ACC112 (cell line): ENCODE measurements around the gene ITGAL.

Experiments
- H2AFZ ChIP-seq: fragments of 200-600 bp; sonication (generic); one replicate; pipeline ENCODE4 v1.6.0; 2017; ENCODE audit warnings: antibody characterized with exemption, low read length; ENCODE audit not compliant: unreplicated experiment
- H3K27ac ChIP-seq: fragments of 200-600 bp; sonication (generic); 2 replicates; pipeline ENCODE4 v1.5.1; 2014; ENCODE audit warnings: low read depth, mild to moderate bottlenecking, antibody characterized with exemption, low read length, moderate library complexity
- H3K27me3 ChIP-seq: fragments of 200-600 bp; sonication (generic); 2 replicates; pipeline ENCODE4 v1.6.1; 2014; ENCODE audit warnings: mild to moderate bottlenecking, antibody characterized with exemption, low read length, moderate library complexity, mixed read lengths; ENCODE audit not compliant: insufficient read depth
- H3K36me3 ChIP-seq: fragments of 200-600 bp; sonication (generic); 2 replicates; pipeline ENCODE4 v1.6.1; 2016; ENCODE audit warnings: mild to moderate bottlenecking, antibody characterized with exemption, low read length, moderate library complexity, mixed read lengths; ENCODE audit not compliant: insufficient read depth
- H3K4me1 ChIP-seq: fragments of 200-600 bp; sonication (generic); one replicate; pipeline ENCODE4 v1.6.1; 2016; ENCODE audit warnings: low read length, mixed read lengths; ENCODE audit not compliant: insufficient read depth, unreplicated experiment, control insufficient read depth
- H3K4me3 ChIP-seq: fragments of 200-600 bp; sonication (generic); 2 replicates; pipeline ENCODE4 v1.5.1; 2014; ENCODE audit warnings: mild to moderate bottlenecking, low read depth, low read length
- H3K79me2 ChIP-seq: fragments of 200-600 bp; sonication (generic); one replicate; pipeline ENCODE4 v1.6.0; 2016; ENCODE audit warnings: low read length; ENCODE audit not compliant: control insufficient read depth, unreplicated experiment, insufficient read depth

Gene ITGAL

GRCh38 chr16:30569746-30570635, 97.4 kb downstream of the ITGAL start:
- Histone ChIP-seq H3K27ac (no peak overlapping the region), H3K79me2 (no peaks in the 10 kb centered on the region), H3K36me3 (no peaks in the 10 kb centered on the region), H3K27me3 (no peaks in the 10 kb centered on the region), H3K4me1 (peaks cover 14% of the 10 kb centered on the region), H3K4me3 (no peak overlapping the region), H2AFZ (no peak overlapping the region)

GRCh38 chr16:30570636-30571444, 98.3 kb downstream of the ITGAL start:
- H3K4me3 ChIP-seq = peak overlapping the region; percentile 83
- H3K27me3 ChIP-seq = no peaks in the 10 kb centered on the region
- H3K4me1 ChIP-seq = peaks cover 14% of the 10 kb centered on the region
- no peaks in the 10 kb centered on the region for H3K36me3 ChIP-seq
- H3K79me2 ChIP-seq = no peaks in the 10 kb centered on the region
- H3K27ac ChIP-seq = peak overlapping the region; percentile 75
- H2AFZ ChIP-seq = peak overlapping the region; percentile 59

DNA sequence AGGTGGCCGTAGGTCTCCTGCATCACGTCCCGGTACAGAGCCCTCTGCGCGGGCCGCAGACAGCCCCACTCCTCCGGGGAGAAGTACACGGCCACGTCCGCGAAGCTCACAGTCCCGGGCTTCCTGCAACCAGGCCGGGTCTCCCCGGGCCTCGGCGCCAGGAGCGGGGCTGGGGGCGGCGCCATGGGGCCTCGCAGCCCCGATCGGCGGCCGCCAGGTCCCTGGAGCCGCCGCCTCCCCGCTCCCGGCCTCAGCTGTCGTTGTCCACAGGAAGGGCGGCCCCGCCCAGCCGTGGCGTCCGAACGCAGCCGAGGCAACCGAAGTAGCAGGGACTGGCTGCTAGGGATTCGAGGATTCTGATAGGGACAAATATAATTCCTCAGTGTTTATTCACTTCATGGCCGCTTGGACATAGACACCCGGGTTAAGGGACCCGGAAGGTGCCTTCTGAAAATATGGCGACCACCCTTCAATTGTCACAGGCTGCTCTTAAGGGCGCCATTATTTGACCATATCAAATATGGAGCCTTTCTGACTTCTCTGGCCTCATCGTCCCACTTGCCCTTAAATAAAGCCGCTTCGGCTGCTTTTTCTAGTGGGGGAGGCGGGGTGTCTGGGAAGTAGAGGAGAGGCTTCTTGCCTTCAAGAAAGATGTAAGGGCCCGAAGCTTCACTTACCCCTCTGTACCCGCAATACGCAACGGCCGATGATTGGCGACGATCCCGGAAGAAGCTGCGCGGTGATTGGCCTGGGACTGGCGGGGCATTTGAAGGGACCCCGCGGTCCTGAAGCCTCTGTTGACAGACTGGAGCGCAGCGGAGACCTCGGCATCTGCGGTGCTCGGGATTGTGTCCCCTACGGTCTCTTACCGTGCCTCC, 99.1 kb downstream of the ITGAL start, which contains the start of gene ZNF688:
TSS of gene ZNF688 (minus strand) at position 270 of the 878 bp plus-strand sequence. CDS start at position 185, 85 bp downstream.
- H3K36me3 ChIP-seq = no peaks in the 10 kb centered on the region
- peaks cover 14% of the 10 kb centered on the region for H3K4me1 ChIP-seq
- H3K27me3 ChIP-seq = no peaks in the 10 kb centered on the region
- H2AFZ ChIP-seq = peak within 1 kb of the TSS; percentile 84
- no peaks in the 10 kb centered on the region for H3K79me2 ChIP-seq
- peak within 1 kb of the TSS; percentile 83 for H3K4me3 ChIP-seq
- H3K27ac ChIP-seq = peak within 1 kb of the TSS; percentile 75
